ENCODE data around the gene TSPAN4.

Gene TSPAN4

GRCh38 chr11:889257-889656 is 46.6 kb downstream of the TSPAN4 start:
- no peak for DNase-seq (ENCODE audit: low read depth)

- DNase-seq (ENCODE audit: low read depth) = no peak
These were observed 47.2 kb downstream of the TSPAN4 start for GRCh38 chr11:889687-890475.

- DNase-seq (ENCODE audit: low read depth) = no peak
These were observed 48.3 kb downstream of the TSPAN4 start for GRCh38 chr11:890794-891540.

- no peak for DNase-seq (ENCODE audit: low read depth)
These were observed 50.5 kb downstream of the TSPAN4 start for GRCh38 chr11:893008-893654.

- no peak for DNase-seq (ENCODE audit: low read depth)
These were observed 52.0 kb downstream of the TSPAN4 start for GRCh38 chr11:894575-895201.

GRCh38 chr11:895331-896110 is 52.9 kb downstream of the TSPAN4 start:
- DNase-seq (ENCODE audit: low read depth) = no peak

- no peak for DNase-seq (ENCODE audit: low read depth)
These were observed 54.8 kb downstream of the TSPAN4 start for GRCh38 chr11:897253-898142.

GRCh38 chr11:898143-898511 is 55.5 kb downstream of the TSPAN4 start:
- DNase-seq (ENCODE audit: low read depth) = no peak

GRCh38 chr11:898540-899190 is 56.0 kb downstream of the TSPAN4 start:
- peak; percentile 29 for DNase-seq (ENCODE audit: low read depth)

- no peak for DNase-seq (ENCODE audit: low read depth)
These were observed 57.1 kb downstream of the TSPAN4 start for GRCh38 chr11:899724-900123.

- no peak for DNase-seq (ENCODE audit: low read depth)
These were observed 57.9 kb downstream of the TSPAN4 start for GRCh38 chr11:900545-900944.

GRCh38 chr11:901452-902061 is 58.9 kb downstream of the TSPAN4 start:
- DNase-seq (ENCODE audit: low read depth) = no peak

- DNase-seq (ENCODE audit: low read depth) = no peak
These were observed 61.7 kb downstream of the TSPAN4 start for GRCh38 chr11:904380-904779.

GRCh38 chr11:905952-906351 is 63.3 kb downstream of the TSPAN4 start:
- DNase-seq (ENCODE audit: low read depth) = no peak

GRCh38 chr11:907668-908067 is 65.0 kb downstream of the TSPAN4 start:
- DNase-seq (ENCODE audit: low read depth) = no peak

GRCh38 chr11:908273-908672 is 65.6 kb downstream of the TSPAN4 start:
- DNase-seq (ENCODE audit: low read depth) = no peak

GRCh38 chr11:909406-909805 is 66.8 kb downstream of the TSPAN4 start:
- DNase-seq (ENCODE audit: low read depth) = no peak

- DNase-seq (ENCODE audit: low read depth) = no peak
These were observed 67.5 kb downstream of the TSPAN4 start for GRCh38 chr11:910044-910588.

- peak; percentile 72 for DNase-seq (ENCODE audit: low read depth)
These were observed 68.0 kb downstream of the TSPAN4 start, which contains the start of gene CHID1 for GRCh38 chr11:910589-911030. CHID1 (minus strand) TSS chr11:910810; CDS start chr11:904816, 5,994 bp downstream.
